GM13976 (cell line): ENCODE measurements around the gene CDH13.

Source experiments
- DNase-seq: peaks from one replicate; pipeline ENCODE4 v3.0.0; 2012; ENCODE audit warnings: low spot score
- in situ Hi-C: fragments of 300-500 bp; cut with MboI; formaldehyde crosslinking; loops from one replicate; pipeline ENCODE4 v1.12.0; 2022; ENCODE audit warnings: low sequenced_read_pairs, mixed read lengths, inconsistent platforms; ENCODE audit not compliant: unreplicated experiment
- TF ChIP-seq, protein P1 (sequence below): IDR thresholded peaks from 2 replicates; pipeline ENCODE4 v1.5.1; 2012; ENCODE audit warnings: borderline replicate concordance, mild to moderate bottlenecking; ENCODE audit not compliant: insufficient read depth; ENCODE audit errors: extremely low read depth, missing control alignments, control extremely low read depth

CDH13 gene

DNA sequence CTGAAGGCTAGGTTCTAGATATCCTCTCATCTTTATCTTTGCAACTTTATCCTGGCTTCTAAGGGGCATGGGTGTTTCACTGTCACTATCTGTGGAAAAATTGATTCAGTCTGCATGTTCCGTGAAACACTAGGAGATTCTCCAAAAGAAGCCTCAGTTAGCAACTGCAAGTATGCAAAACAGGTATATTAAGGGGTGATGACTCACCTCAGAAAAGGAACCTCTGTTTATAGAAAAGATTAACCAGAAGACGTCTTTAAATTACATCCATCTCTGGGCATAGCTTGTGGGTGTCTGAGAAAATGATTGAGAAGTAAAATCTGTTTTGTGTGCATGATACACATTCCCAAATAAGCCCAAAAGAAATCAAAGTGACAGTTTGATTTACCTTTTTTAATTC is 827.2 kb downstream of the CDH13 start:
- TF ChIP-seq, protein P1, sequence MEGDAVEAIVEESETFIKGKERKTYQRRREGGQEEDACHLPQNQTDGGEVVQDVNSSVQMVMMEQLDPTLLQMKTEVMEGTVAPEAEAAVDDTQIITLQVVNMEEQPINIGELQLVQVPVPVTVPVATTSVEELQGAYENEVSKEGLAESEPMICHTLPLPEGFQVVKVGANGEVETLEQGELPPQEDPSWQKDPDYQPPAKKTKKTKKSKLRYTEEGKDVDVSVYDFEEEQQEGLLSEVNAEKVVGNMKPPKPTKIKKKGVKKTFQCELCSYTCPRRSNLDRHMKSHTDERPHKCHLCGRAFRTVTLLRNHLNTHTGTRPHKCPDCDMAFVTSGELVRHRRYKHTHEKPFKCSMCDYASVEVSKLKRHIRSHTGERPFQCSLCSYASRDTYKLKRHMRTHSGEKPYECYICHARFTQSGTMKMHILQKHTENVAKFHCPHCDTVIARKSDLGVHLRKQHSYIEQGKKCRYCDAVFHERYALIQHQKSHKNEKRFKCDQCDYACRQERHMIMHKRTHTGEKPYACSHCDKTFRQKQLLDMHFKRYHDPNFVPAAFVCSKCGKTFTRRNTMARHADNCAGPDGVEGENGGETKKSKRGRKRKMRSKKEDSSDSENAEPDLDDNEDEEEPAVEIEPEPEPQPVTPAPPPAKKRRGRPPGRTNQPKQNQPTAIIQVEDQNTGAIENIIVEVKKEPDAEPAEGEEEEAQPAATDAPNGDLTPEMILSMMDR = no peak
- DNase-seq = no peak
- in situ Hi-C loops = no loop called here

DNA sequence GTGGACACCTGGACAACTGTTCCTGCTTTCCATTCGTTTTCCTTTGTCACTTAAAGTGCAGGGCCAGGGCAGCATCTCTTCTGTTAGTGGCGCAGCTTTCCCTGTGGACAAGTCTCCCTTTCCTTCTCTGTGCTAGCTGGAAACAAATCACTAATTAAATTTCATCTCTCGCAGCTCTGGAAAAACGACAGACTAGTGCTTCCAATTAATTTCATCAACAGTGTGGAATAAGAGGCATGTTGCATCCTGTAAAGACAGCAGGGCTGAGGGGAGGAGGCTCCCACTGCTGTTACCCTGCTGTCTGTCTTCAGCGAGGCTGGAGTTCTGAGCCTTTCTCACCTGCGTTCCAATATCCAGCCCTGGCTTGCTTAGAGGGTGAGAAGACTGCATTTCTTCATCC is 828.9 kb downstream of the CDH13 start:
- in situ Hi-C loops = no loop called here
- DNase-seq = no peak
- TF ChIP-seq, protein P1 = no peak

DNA sequence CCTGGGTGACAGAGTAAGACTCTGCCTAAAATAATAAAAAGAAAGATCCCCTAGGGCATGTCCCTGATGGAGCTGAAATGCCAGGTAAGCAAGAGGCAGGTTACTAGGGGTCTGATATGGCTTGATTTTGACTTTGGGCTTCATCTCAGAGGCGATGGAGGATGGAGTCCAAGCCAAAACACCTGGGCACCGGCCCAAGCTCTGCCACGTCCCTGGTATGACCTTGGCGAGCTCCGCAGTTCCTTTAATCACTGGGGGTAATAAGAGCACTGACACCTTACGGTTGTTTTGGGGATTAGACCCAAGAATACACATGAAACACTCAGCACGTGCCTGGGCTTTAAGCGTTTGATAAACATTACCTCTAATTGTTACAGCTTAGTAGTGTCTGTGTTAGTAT is 830.2 kb downstream of the CDH13 start:
- TF ChIP-seq, protein P1 = no peak
- in situ Hi-C loops = no loop called here
- DNase-seq = no peak

DNA sequence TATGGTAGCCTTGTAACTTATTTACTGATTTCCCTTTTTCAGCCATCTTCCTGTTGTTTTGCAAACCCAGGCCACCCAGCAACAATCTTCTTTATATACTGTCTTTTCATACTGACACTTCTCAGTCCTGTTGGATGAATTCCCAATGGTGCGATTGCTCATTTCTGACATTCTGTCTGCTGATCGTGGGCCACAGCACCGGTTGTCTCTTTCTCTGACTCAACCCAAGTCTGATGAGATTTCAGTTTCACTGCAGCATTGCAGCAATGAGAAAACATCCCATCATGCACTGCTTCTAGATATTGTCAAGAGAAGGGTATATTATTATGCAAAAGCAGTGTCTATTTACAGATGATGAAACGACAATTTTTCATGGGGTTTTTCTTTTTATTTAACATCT is 831.8 kb downstream of the CDH13 start:
- TF ChIP-seq, protein P1 = no peak
- in situ Hi-C loops = no loop called here

DNA sequence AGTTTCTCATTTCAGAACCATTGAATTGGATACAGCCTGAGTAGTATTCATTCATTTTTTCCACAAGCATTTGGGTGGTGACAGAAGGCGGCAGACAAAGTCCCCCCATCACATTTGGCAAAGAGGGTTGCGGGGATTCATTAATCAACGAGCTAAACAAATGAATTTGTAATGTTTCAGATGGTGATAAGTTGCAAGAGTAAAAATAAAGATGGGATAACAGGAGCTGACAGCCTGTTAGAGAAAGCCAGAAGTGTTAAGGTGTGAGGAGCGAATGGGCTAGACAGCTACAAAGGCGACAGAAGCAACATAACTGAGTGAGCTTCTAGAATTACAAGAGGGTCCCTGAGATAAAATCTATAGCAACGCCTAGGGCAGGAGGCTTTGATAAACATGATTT is 838.2 kb downstream of the CDH13 start:
- no peak for DNase-seq
- TF ChIP-seq, protein P1 = no peak
- in situ Hi-C loops = no loop called here

More for the DNA sequence above, 831.8 kb downstream of the CDH13 start:
- DNase-seq = peak; percentile 44

DNA sequence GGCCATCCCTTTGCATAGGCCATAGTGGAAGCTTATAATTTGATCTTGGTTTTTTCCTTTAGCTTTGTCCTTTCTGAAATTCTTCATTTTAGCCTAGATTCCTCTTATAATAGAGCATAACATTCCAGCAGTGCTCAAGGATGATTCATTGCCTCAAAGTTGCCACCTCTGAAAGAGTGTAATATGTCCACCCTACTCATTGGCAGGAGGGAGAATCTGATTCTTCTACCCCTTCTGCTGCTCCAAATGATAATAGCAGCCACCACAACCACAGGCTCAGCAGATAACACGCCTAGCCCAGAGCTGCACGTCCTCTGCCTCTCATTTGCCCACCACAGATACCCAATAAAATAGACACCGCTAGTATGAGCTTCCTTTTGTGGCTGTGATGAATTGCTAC is 843.6 kb downstream of the CDH13 start:
- in situ Hi-C loops = no loop called here
- TF ChIP-seq, protein P1 = no peak
- DNase-seq = no peak
